Transverse colon (tissue), 4 donors: Measurements from ENCODE around the gene ANXA5. TPM values are rescaled to one million over a fixed set of nuclear protein-coding genes. Genes with fewer than 3 reads are reported as not detected.

Experiments used
- DNase-seq: peaks from one replicate; pipeline ENCODE4 v3.0.0-alpha.2; 2019
- H3K27ac ChIP-seq, 4 donors: fragments of 200-600 bp; sonication (generic); 2 replicates each; pipeline ENCODE4 v1.5.1; 2016 to 2018; ENCODE audit warnings: inconsistent platforms in 4 of 4
- H3K27me3 ChIP-seq: fragments of 200-600 bp; sonication (generic); 2 replicates; pipeline ENCODE4 v1.5.1; 2017; ENCODE audit warnings: inconsistent platforms
- H3K36me3 ChIP-seq, 4 donors: fragments of 200-600 bp; sonication (generic); 2 replicates each; pipeline ENCODE4 v1.5.1; 2017 to 2019; ENCODE audit warnings: inconsistent platforms in 4 of 4
- H3K4me1 ChIP-seq, 4 donors: fragments of 200-600 bp; sonication (generic); 2 replicates each; pipeline ENCODE4 v1.5.1; 2017 to 2020; ENCODE audit warnings: inconsistent platforms in 4 of 4
- H3K4me3 ChIP-seq, 4 donors: fragments of 200-600 bp; sonication (generic); 1 replicate in 1 of 4; 2 replicates in 3 of 4; pipeline versions ENCODE4 v1.5.1 to v1.6.1; 2017 to 2019; ENCODE audit warnings: inconsistent platforms in 4 of 4
- H3K9me3 ChIP-seq, 2 donors: fragments of 200-600 bp; sonication (generic); 2 replicates each; pipeline ENCODE4 v1.5.1; 2017 to 2019; ENCODE audit warnings: inconsistent platforms in 2 of 2
- EP300 ChIP-seq: sonication (generic); formaldehyde crosslinking; IDR thresholded peaks from one replicate; pipeline ENCODE4 v1.6.1; 2017; ENCODE audit warnings: antibody characterized with exemption, low read depth
- POLR2A ChIP-seq: fragments of 450-650 bp; IDR thresholded peaks from one replicate; pipeline ENCODE4 v1.6.1; 2016; ENCODE audit warnings: antibody characterized with exemption, mild to moderate bottlenecking, moderate library complexity
- POLR2AphosphoS5 ChIP-seq, 3 donors: sonication (generic); formaldehyde crosslinking; IDR thresholded peaks; one replicate each; pipeline ENCODE4 v1.6.1; 2016; ENCODE audit warnings: antibody characterized with exemption in 3 of 3
- WGBS, 2 donors: methylation state at CpG; one replicate each; pipeline ENCODE4 v1.1.5; 2018; ENCODE audit warnings: low coverage in 1 of 2; 5-methylcytosine and 5-hydroxymethylcytosine counted together
- in situ Hi-C, 4 donors: fragments of 200-750 bp; cut with MboI; loops; one replicate each; pipeline versions ENCODE4 v1.15.0 to v1.15.1; 2017; ENCODE audit warnings: low sequenced_read_pairs in 3 of 4, low pct_ligation_motif_present in 1 of 4, low pct_unique_long_range_greater_than_20kb in 1 of 4
- intact Hi-C: fragments of 100-400 bp; cut with DNase I; formaldehyde crosslinking; loops from one replicate; pipeline ENCODE4 v1.15.1; 2023; ENCODE audit warnings: low total_unique reads
- total RNA-seq, 4 donors: library from RNA; depleted of rRNA; stranded (reverse); fragments of >200 nt; gene quantifications; one replicate each; pipeline ENCODE4 v1.1.0, GENCODE V29; 2016
- TF ChIP-seq, protein P1 (sequence below), 5 experiments: fragments of 200-600 bp in 3 of 5; fragments of 450-650 bp in 2 of 5; sonication (generic) in 3 of 5; IDR thresholded peaks; 1 replicate in 2 of 5; 2 replicates in 3 of 5; pipeline ENCODE4 v1.5.1; 2016 to 2017; ENCODE audit warnings: antibody characterized with exemption in 5 of 5, inconsistent platforms in 3 of 5, mild to moderate bottlenecking in 2 of 5, moderate library complexity in 1 of 5

ANXA5 gene
- 100 to 1,000 TPM in 2 of 4 donors, 10 to 100 TPM in 2; 62.7 to 196 (median 135) TPM for total RNA-seq

DNA sequence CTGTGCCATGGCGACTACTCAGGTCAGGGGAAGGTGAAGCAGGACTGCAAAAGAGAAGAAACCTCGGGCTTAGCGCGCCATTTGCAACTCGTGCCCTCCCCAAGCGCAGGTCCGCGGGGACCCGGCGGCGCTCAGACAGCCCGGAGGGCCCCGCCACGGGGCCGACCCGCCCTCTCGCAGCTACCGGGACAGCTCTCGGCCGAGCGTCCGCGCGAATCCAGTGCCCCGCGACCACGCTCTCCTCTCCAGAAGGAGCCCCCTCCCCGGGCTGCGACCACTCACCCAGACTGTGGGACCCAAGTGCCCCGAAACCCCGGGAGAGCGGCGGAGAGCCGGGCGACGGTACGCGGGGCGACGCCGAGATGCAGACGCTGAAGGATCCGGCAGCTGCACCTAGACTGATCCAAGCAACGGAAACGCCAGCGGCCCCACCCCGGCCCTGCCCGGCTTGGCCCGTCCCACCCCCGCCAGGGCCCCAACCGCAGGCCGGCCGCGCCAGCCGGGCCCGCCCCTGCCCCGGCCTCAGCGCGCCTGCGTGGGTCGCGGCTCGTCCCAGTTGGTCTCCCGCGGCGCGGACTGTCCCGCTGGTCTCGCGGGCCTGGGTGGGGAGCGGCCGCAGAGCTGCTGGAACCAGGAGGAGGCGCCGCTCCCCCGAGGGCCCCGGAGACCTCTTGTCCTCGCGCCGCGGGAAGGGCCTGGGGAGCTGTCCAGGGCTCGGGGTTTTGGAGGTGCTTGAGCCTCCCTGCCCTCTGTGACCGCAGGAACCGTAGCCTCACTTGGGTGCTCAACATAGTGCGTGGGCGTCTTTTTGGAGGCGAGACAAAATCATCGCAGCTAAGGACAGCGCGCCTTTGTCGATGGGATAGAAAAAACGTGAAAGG is at the start of gene ANXA5:
Gene ANXA5 (minus strand): TSS at position 400 of the 881 bp plus-strand sequence. CDS start 391 bp downstream, at position 9.
- WGBS, 2 donors: 0% methylated on average over 1 to 34 of the region's 91 CpGs
- intact Hi-C loops: no loop called here

DNA sequence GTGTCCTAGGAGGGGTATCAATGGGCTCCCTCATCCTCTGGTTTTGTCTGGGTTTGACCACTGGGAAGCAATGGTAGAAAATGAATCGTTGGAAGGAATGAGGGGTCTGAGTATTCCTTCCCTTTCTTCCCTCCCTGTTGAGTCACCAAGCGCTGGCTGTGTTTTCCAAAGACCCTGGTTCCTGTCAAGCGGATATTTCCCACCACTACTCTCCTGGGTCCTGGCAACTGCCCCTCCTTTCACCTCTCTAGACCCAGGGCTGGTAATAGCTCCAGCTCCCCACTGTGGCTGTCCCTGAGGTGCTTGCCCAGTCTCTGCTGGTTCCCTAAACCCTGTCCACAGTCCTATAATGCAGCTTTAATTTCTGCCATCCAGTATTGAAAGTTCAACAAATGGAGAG is 46.0 kb upstream of the ANXA5 start:
- Histone ChIP-seq H3K36me3 (no peaks in the 10 kb centered on the region), H3K9me3 (no peaks in the 10 kb centered on the region), H3K4me3 (no peak overlapping the region), H3K27ac (no peak overlapping the region), H3K4me1 (no peaks in the 10 kb centered on the region), H3K27me3 (no peaks in the 10 kb centered on the region)
- TF ChIP-seq POLR2AphosphoS5 (IDR thresholded peaks at IDR 0.05) (no peak), POLR2A (no peak), EP300 (no peak)
- TF ChIP-seq, protein P1, sequence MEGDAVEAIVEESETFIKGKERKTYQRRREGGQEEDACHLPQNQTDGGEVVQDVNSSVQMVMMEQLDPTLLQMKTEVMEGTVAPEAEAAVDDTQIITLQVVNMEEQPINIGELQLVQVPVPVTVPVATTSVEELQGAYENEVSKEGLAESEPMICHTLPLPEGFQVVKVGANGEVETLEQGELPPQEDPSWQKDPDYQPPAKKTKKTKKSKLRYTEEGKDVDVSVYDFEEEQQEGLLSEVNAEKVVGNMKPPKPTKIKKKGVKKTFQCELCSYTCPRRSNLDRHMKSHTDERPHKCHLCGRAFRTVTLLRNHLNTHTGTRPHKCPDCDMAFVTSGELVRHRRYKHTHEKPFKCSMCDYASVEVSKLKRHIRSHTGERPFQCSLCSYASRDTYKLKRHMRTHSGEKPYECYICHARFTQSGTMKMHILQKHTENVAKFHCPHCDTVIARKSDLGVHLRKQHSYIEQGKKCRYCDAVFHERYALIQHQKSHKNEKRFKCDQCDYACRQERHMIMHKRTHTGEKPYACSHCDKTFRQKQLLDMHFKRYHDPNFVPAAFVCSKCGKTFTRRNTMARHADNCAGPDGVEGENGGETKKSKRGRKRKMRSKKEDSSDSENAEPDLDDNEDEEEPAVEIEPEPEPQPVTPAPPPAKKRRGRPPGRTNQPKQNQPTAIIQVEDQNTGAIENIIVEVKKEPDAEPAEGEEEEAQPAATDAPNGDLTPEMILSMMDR (IDR thresholded peaks at IDR 0.05): no peak
- in situ Hi-C loops (loop anchor here (25.0 kb wide), 3 partner anchors 255 to 380 kb away; no protein-coding TSS in a partner anchor), intact Hi-C loops (no loop called here)
- WGBS, 2 donors: 41 to 71% methylated on average over 2 to 3 of the region's 3 CpGs
- DNase-seq: no peak

More for the DNA sequence above, at the start of gene ANXA5:
- no peaks in the 10 kb centered on the region for H3K36me3 ChIP-seq
- peak; percentile 91 for DNase-seq
- in situ Hi-C loops: no loop called here
- H3K9me3 ChIP-seq: no peaks in the 10 kb centered on the region
- H3K4me3 ChIP-seq: peak within 1 kb of the TSS; percentile 56 to 99 (median 94)
- TF ChIP-seq, protein P1 (IDR thresholded peaks at IDR 0.05): peak in 1 of 5 experiments; percentile 23
- TF ChIP-seq POLR2AphosphoS5 (IDR thresholded peaks at IDR 0.05): peak; percentile 92 to 95 (median 93)
- no peak for TF ChIP-seq EP300
- TF ChIP-seq POLR2A: peak; percentile 79
- no peaks in the 10 kb centered on the region for H3K27me3 ChIP-seq
- H3K4me1 ChIP-seq: peaks cover 5 to 45% (median 18%) of the 10 kb centered on the region in 4 donors
- peak within 1 kb of the TSS; percentile 89 to 99 (median 98) for H3K27ac ChIP-seq

DNA sequence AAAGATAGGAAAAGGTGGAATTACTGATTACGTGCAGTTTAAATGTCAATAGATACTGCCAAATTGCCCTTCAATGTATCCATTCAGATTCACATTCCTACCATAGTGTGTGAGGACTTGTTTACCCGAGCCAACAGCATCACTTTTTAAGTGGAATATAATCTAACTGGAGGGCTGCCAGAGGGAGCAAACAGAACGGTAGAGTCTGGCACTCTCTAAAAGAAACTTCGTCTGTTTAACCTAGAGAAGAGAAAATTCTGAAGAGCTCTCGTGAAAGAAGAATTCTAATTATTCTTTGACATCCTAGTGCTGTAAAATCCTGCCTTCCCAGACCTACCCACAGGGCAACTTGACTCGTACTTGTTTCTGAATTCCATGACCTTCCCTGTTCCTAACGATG is 45.0 kb upstream of the ANXA5 start:
- no peak for DNase-seq
- no peak overlapping the region for H3K27ac ChIP-seq
- H3K4me3 ChIP-seq: no peak overlapping the region
- H3K27me3 ChIP-seq: no peaks in the 10 kb centered on the region
- no peaks in the 10 kb centered on the region for H3K9me3 ChIP-seq
- no peaks in the 10 kb centered on the region for H3K36me3 ChIP-seq
- intact Hi-C loops: no loop called here
- WGBS, 2 donors: 20 to 31% methylated on average over 7 of the region's 7 CpGs
- TF ChIP-seq POLR2A: no peak
- no peak for TF ChIP-seq EP300
- TF ChIP-seq, protein P1 (IDR thresholded peaks at IDR 0.05): no peak
- no peak for TF ChIP-seq POLR2AphosphoS5 (IDR thresholded peaks at IDR 0.05)
- in situ Hi-C loops: loop anchor here (25.0 kb wide), 3 partner anchors 254 to 379 kb away; no protein-coding TSS in a partner anchor
- H3K4me1 ChIP-seq: no peaks in the 10 kb centered on the region

DNA sequence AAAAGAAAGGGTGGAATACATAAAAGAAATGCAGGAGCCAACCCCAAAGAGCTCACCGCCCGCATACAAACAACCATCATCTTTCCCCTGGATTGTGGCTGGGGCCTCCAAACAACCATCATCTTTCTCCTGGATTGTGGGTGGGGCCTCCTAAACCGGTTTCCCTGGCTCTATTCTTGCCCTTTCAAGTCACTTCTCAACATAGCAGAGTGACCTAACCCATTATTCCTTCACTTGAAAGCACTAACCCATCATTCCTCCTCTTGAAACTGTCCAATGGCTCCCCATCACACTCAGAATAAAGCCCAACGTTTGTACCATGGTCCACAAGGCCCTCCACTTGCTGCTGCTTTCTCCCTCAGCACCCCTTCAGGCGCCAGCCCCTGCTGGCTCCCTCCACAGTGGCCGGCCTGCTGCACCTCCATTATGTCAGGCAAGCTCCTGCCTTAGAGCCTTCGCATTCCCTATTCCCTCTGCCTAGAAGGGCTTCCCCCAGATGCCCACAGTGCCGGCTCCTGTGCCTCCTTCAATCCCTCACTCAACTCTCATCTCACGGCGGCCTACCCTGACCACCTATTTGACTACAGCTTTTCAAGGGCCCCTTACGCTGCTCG is 44.1 kb upstream of the ANXA5 start:
- in situ Hi-C loops: loop anchor here (25.0 kb wide), 3 partner anchors 254 to 379 kb away; no protein-coding TSS in a partner anchor
- WGBS, 2 donors: 76 to 86% methylated on average over 5 to 12 of the region's 12 CpGs
- intact Hi-C loops: no loop called here

More for the DNA sequence above, 44.1 kb upstream of the ANXA5 start:
- no peaks in the 10 kb centered on the region for H3K4me1 ChIP-seq
- no peak overlapping the region for H3K27ac ChIP-seq
- H3K27me3 ChIP-seq: no peaks in the 10 kb centered on the region
- no peak overlapping the region for H3K4me3 ChIP-seq
- DNase-seq: no peak
- H3K9me3 ChIP-seq: no peaks in the 10 kb centered on the region
- no peak for TF ChIP-seq POLR2A
- TF ChIP-seq POLR2AphosphoS5 (IDR thresholded peaks at IDR 0.05): no peak
- no peak for TF ChIP-seq EP300
- TF ChIP-seq, protein P1 (IDR thresholded peaks at IDR 0.05): no peak
- H3K36me3 ChIP-seq: no peaks in the 10 kb centered on the region
